ENCODE measurements around the gene GPHB5.

GRCh38 chr14:63269561-63270225, 49.0 kb downstream of the GPHB5 start:
- TF ChIP-seq EZH2phosphoT487 (IDR thresholded peaks at IDR 0.05; ENCODE audit: borderline replicate concordance, low read length): no peak
- TF ChIP-seq, protein P1, sequence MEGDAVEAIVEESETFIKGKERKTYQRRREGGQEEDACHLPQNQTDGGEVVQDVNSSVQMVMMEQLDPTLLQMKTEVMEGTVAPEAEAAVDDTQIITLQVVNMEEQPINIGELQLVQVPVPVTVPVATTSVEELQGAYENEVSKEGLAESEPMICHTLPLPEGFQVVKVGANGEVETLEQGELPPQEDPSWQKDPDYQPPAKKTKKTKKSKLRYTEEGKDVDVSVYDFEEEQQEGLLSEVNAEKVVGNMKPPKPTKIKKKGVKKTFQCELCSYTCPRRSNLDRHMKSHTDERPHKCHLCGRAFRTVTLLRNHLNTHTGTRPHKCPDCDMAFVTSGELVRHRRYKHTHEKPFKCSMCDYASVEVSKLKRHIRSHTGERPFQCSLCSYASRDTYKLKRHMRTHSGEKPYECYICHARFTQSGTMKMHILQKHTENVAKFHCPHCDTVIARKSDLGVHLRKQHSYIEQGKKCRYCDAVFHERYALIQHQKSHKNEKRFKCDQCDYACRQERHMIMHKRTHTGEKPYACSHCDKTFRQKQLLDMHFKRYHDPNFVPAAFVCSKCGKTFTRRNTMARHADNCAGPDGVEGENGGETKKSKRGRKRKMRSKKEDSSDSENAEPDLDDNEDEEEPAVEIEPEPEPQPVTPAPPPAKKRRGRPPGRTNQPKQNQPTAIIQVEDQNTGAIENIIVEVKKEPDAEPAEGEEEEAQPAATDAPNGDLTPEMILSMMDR (conservative IDR thresholded peaks at IDR 0.05; ENCODE audit: low read depth, low read length): no peak

Data from PC-3 (cell line).